ENCODE data around the gene CDK5R2.

CDK5R2 gene

DNA sequence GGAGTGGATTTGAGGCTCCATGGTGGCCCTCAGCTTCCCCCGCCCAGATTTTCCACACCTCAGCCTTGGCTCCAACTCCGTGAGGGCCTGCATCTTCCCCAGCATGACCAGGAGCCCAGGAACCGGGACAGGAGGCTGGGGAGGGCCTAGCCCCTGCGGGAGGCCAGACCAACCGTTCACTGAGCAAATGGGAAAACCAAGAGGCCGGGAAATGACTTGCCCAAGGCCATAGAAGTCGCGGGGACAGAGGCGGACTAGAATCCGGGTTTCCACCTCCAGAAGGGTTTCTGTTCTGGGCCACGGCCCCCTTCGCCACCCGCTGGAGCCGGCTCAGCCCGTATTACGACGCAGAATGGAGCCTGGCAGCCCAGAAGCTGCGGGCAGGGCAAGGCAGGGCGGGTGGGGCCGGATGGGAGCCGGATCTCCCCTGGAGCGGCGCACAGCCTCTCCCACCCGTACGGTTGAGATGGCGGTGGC, 41.7 kb downstream of the CDK5R2 start:
- DNase-seq (ENCODE audit: low spot score), result no peak
- TF ChIP-seq, protein P1, sequence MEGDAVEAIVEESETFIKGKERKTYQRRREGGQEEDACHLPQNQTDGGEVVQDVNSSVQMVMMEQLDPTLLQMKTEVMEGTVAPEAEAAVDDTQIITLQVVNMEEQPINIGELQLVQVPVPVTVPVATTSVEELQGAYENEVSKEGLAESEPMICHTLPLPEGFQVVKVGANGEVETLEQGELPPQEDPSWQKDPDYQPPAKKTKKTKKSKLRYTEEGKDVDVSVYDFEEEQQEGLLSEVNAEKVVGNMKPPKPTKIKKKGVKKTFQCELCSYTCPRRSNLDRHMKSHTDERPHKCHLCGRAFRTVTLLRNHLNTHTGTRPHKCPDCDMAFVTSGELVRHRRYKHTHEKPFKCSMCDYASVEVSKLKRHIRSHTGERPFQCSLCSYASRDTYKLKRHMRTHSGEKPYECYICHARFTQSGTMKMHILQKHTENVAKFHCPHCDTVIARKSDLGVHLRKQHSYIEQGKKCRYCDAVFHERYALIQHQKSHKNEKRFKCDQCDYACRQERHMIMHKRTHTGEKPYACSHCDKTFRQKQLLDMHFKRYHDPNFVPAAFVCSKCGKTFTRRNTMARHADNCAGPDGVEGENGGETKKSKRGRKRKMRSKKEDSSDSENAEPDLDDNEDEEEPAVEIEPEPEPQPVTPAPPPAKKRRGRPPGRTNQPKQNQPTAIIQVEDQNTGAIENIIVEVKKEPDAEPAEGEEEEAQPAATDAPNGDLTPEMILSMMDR (IDR thresholded peaks at IDR 0.05; ENCODE audit: borderline replicate concordance, control extremely low read depth, extremely low read depth, insufficient read depth, missing control alignments), result no peak
- in situ Hi-C loops (cut with MboI; ENCODE audit: low sequenced_read_pairs, unreplicated experiment), result no loop called here

DNA sequence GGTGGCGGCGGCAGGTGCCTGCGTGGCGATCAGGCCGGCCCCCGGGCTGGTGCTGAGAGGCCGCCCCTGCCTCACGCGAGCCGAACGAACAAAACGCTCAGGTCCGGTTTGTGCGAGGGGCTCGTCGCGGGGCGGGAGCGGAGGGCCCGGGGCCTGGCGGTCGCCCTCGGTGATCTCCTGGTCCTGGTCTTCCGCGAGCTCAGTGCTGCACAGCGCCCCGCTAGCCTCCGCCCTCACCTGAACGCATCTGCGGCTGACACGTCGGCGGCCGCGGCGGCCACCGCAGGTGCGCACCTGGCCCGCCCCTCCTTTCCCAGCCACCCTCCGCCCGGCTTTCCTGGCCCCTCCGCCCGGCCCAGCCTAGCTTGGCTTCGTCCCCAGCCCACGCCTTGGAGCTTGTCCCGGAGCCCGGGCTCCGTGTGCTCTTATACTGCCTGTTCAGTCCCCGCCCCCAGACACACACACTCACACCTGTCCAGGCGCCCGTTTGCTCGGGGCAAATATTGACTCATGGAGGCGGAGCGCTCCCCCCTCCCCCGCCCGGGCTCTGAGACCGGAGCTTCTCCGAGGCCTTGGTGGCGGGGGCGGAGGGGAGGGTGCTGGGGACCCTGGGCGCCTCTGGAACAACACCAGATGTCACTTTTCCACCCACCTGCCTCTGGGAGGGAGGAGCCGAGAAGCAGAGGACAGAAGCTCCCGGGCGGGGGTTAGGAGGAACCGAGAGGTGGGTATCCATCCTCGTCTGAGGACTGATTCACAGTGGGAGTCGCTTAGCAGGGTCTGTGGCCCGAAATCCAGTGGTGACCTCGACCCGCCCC, 42.3 kb downstream of the CDK5R2 start:
- peak; percentile 70 for DNase-seq (ENCODE audit: low spot score)
- in situ Hi-C loops (cut with MboI; ENCODE audit: low sequenced_read_pairs, unreplicated experiment), result no loop called here
- TF ChIP-seq, protein P1 (IDR thresholded peaks at IDR 0.05; ENCODE audit: borderline replicate concordance, control extremely low read depth, extremely low read depth, insufficient read depth, missing control alignments), result no peak

DNA sequence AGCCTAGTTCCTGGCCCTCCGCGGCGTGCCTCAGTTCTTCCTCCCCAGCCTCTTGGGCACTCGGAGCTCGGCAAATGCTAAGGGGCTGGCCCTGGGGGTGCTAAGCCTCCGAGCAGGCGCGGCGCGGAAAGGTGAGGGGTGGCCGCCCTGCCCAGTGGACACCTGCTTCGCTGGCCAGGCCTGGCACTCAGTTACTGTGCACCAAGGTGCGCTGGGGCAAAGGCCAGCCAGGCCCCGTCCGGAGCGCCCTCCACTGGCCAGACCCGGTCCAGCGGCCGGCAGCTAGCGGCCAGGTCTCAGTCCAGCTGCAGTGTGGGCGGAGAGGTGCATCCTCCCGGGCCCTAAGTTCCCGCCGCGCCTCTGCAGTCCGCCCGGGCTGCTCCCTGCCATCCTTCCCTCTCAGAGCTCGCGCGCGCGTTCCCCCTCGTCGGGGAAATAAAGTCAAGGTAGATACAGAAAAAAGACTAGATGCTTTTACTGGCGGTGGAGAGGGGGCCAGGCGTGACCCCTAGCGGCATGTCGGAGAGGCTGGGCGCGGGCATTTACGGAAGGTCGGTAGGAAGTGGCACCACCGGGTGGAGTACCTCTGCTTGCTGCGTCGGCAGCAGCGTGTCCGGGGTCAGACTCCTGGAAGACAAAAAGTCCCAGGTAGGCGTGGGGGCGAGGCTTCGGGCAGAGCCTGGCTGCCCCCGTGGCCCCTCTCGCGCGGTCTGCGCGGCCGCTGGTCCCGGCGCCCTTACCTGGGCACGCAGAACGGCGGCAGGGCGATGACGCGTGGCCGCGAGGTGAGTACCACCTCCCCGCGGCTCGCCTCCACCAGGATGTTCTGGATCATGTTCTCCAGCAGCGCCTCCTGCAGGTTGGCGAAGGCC, 43.2 kb downstream of the CDK5R2 start:
- TF ChIP-seq, protein P1 (IDR thresholded peaks at IDR 0.05; ENCODE audit: borderline replicate concordance, control extremely low read depth, extremely low read depth, insufficient read depth, missing control alignments), result peak; percentile 68
- peak; percentile 78 for DNase-seq (ENCODE audit: low spot score)
- in situ Hi-C loops (cut with MboI; ENCODE audit: low sequenced_read_pairs, unreplicated experiment), result no loop called here

DNA sequence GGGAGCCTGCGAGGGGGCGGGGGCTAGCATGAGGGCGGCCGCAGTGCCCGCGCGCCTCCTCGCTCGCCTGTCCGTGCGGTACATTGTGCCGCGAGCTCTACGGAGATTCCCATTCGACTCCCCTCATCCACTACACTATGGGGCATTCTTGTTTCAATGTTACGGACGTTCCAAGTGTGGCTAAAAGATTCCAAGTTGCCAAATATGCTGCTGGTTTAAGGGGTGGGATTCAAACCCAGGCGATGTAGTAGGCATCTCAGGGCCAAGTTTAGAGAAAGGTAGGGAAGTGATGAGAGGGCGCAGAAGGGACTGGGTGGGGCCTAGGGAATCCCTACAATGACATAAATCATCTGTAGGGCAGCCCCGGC, 43.8 kb downstream of the CDK5R2 start:
- TF ChIP-seq, protein P1 (IDR thresholded peaks at IDR 0.05; ENCODE audit: borderline replicate concordance, control extremely low read depth, extremely low read depth, insufficient read depth, missing control alignments), result peak; percentile 33
- in situ Hi-C loops (cut with MboI; ENCODE audit: low sequenced_read_pairs, unreplicated experiment), result no loop called here
- no peak for DNase-seq (ENCODE audit: low spot score)

DNA sequence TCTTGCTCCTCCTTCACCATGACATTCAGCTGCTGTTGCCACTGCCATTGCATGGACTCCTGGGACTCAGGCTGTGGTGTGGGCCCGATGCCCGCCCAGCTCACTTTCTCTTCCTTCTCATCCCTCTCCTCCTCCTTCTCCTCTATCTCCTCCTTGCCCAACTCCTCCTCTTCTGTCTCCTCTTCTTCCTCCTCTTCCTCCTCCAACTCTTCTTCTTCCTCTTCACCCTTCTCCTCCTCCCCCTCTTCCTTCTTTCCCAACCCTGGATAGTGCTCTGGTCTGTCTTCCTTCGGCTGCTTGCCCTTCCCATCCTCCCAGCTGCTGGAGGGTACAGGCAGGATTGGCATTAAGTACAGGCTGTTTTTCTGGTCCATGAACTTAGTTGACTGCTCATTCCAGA, 44.5 kb downstream of the CDK5R2 start:
- in situ Hi-C loops (cut with MboI; ENCODE audit: low sequenced_read_pairs, unreplicated experiment), result no loop called here
- TF ChIP-seq, protein P1 (IDR thresholded peaks at IDR 0.05; ENCODE audit: borderline replicate concordance, control extremely low read depth, extremely low read depth, insufficient read depth, missing control alignments), result no peak
- no peak for DNase-seq (ENCODE audit: low spot score)

DNA sequence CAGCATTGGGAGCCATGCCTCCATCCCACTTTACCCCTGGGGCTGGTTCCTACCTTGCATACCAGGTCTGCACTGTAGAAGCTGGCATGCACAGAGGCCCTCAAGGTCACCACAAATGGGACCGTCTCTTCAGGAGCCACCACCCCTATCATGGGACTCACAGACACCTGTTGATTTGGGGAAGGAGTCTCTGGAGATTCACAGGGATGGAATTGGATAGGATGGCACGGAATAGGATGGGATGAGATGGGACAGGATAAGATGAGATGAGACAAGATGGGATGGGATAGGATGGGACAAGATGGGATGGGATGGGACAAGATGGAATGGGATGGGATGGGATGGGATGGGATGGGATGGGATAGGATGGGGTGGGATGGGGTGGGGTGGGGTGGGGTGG, 49.8 kb downstream of the CDK5R2 start:
- in situ Hi-C loops (cut with MboI; ENCODE audit: low sequenced_read_pairs, unreplicated experiment), result no loop called here
- no peak for DNase-seq (ENCODE audit: low spot score)
- TF ChIP-seq, protein P1 (IDR thresholded peaks at IDR 0.05; ENCODE audit: borderline replicate concordance, control extremely low read depth, extremely low read depth, insufficient read depth, missing control alignments), result no peak

Data from GM13976 (cell line).